LNCaP clone FGC (cell line): ENCODE results near the gene ACAP2.
"Not testable (repeated sequence)": the region's sequence is repeated elsewhere in the genome, so short reads cannot be mapped to it uniquely, and the experiment has no call there.

Experiments
- DNase-seq: peaks from one replicate; pipeline ENCODE4 v3.0.0-alpha.2; 2011; ENCODE audit warnings: low read depth
- H3K4me3 ChIP-seq: 2 replicates; pipeline ENCODE4 v1.5.1; 2011; ENCODE audit warnings: mild to moderate bottlenecking, low read depth, low read length, control low read depth
- CTCF ChIP-seq: IDR thresholded peaks from 2 replicates; pipeline ENCODE4 v1.5.1; 2012; ENCODE audit warnings: mild to moderate bottlenecking; ENCODE audit not compliant: control insufficient read depth, insufficient read depth; ENCODE audit errors: extremely low read depth

Gene ACAP2

GRCh38 chr3:195372220-195372619, 70.6 kb downstream of the ACAP2 start:
- DNase-seq = no peak
- H3K4me3 ChIP-seq = no peak overlapping the region
- TF ChIP-seq CTCF = no peak

- TF ChIP-seq CTCF = no peak
- no peak overlapping the region for H3K4me3 ChIP-seq
- DNase-seq = no peak
Measured at GRCh38 chr3:195366200-195366925, 76.5 kb downstream of the ACAP2 start.

- no peak for TF ChIP-seq CTCF
- DNase-seq = no peak
Measured at GRCh38 chr3:195365371-195365770, 77.4 kb downstream of the ACAP2 start.

DNA sequence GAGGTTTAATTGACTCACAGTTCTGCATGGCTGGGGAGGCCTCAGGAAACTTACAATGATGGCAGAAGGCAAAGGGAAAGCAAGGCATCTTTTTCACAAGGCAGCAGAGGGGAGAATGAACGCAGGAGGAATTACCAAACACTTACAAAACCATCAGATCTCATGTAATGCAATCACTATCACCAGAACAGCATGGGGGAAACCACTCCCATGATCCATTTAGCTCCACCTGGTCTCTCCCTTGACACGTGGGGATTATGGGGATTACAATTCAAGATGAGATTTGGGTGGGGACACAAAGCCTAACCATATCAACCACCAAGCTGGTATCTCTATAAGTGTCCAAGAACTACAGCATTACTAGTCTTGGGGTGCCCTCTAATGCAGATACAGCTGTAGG, 85.0 kb downstream of the ACAP2 start:
- not testable (repeated sequence) for DNase-seq, H3K4me3 ChIP-seq

More at GRCh38 chr3:195365371-195365770, 77.4 kb downstream of the ACAP2 start:
- H3K4me3 ChIP-seq = no peak overlapping the region

- TF ChIP-seq CTCF = no peak
- H3K4me3 ChIP-seq = no peak overlapping the region
- DNase-seq = no peak
Measured at GRCh38 chr3:195356151-195357086, 86.4 kb downstream of the ACAP2 start.

- not testable (repeated sequence) for H3K4me3 ChIP-seq, DNase-seq
Measured at GRCh38 chr3:195354009-195354408, 88.8 kb downstream of the ACAP2 start.

- H3K4me3 ChIP-seq = no peak overlapping the region
- TF ChIP-seq CTCF = no peak
- DNase-seq = no peak
Measured at GRCh38 chr3:195352895-195353488, 89.8 kb downstream of the ACAP2 start.
